OCI-LY1 (cell line): ENCODE results near the gene CHAT.

Experiments used
- H2AFZ ChIP-seq: fragments of 200-600 bp; sonication (generic), shearing (Covaris generic); 2 replicates; pipeline ENCODE4 v1.6.0; 2014; ENCODE audit warnings: antibody characterized with exemption, mild to moderate bottlenecking, low read length
- H3F3A ChIP-seq: fragments of 200-600 bp; sonication (generic), shearing (Covaris generic); 2 replicates; pipeline ENCODE4 v1.6.0; 2014; ENCODE audit warnings: mild to moderate bottlenecking, antibody characterized with exemption, low read length, moderate library complexity; ENCODE audit not compliant: insufficient read depth
- H3K27ac ChIP-seq: fragments of 200-600 bp; sonication (generic); 2 replicates; pipeline ENCODE4 v1.5.1; 2014; ENCODE audit warnings: low read length, mixed run types, mild to moderate bottlenecking, low read depth; ENCODE audit not compliant: poor library complexity, severe bottlenecking
- H3K27me3 ChIP-seq: fragments of 200-600 bp; sonication (generic); 2 replicates; pipeline ENCODE4 v1.6.0; 2014; ENCODE audit warnings: antibody characterized with exemption, mild to moderate bottlenecking, low read length, moderate library complexity; ENCODE audit not compliant: insufficient read depth
- H3K36me3 ChIP-seq: fragments of 200-600 bp; sonication (generic); 2 replicates; pipeline ENCODE4 v1.6.1; 2014; ENCODE audit warnings: mild to moderate bottlenecking, antibody characterized with exemption, low read length, moderate library complexity, mixed read lengths; ENCODE audit not compliant: insufficient read depth
- H3K4me1 ChIP-seq: fragments of 200-600 bp; sonication (generic); 2 replicates; pipeline ENCODE4 v1.5.1; 2014; ENCODE audit warnings: mild to moderate bottlenecking, low read length, moderate library complexity; ENCODE audit not compliant: insufficient read depth, severe bottlenecking
- H3K4me2 ChIP-seq: fragments of 200-600 bp; sonication (generic), shearing (Covaris generic); 2 replicates; pipeline ENCODE4 v1.6.1; 2014; ENCODE audit warnings: low read length
- H3K4me3 ChIP-seq: fragments of 200-600 bp; sonication (generic); 2 replicates; pipeline ENCODE4 v1.5.1; 2014; ENCODE audit warnings: low read length, low read depth, mild to moderate bottlenecking, mixed read lengths; ENCODE audit not compliant: poor library complexity, severe bottlenecking
- H3K79me2 ChIP-seq: fragments of 200-600 bp; shearing (Covaris generic); 2 replicates; pipeline ENCODE4 v1.6.1; 2016; ENCODE audit warnings: mixed run types, low read length, mixed read lengths; ENCODE audit not compliant: insufficient read depth
- H3K9ac ChIP-seq: fragments of 200-600 bp; sonication (generic), shearing (Covaris generic); 2 replicates; pipeline ENCODE4 v1.6.1; 2014; ENCODE audit warnings: mild to moderate bottlenecking, low read length, mixed read lengths
- H3K9me2 ChIP-seq: fragments of 200-600 bp; sonication (generic), shearing (Covaris generic); 2 replicates; pipeline ENCODE4 v1.6.1; 2014; ENCODE audit warnings: low read depth, mild to moderate bottlenecking, low read length, mixed read lengths
- H3K9me3 ChIP-seq: fragments of 200-600 bp; shearing (Covaris generic); 2 replicates; pipeline ENCODE4 v1.6.1; 2014; ENCODE audit warnings: low read length, mixed read lengths
- H4K20me1 ChIP-seq: fragments of 200-600 bp; sonication (generic), shearing (Covaris generic); 2 replicates; pipeline ENCODE4 v1.6.0; 2016; ENCODE audit warnings: mild to moderate bottlenecking, low read length; ENCODE audit not compliant: insufficient read depth
- CTCF ChIP-seq: fragments of 200-600 bp; sonication (generic), shearing (Covaris generic); IDR thresholded peaks from 2 replicates; pipeline ENCODE4 v1.5.1; 2017; ENCODE audit warnings: mild to moderate bottlenecking, antibody characterized with exemption, low read length, moderate library complexity, mixed read lengths
- EZH2 ChIP-seq: fragments of 200-600 bp; sonication (generic), shearing (Covaris generic); IDR thresholded peaks from 2 replicates; pipeline ENCODE4 v1.8.0; 2017; ENCODE audit warnings: borderline replicate concordance, mixed run types, mild to moderate bottlenecking, antibody characterized with exemption, low read length, moderate library complexity, mixed read lengths

The CHAT gene

GRCh38 chr10:49653273-49653929 is 39.6 kb downstream of the CHAT start:
- H3K79me2 ChIP-seq, result no peaks in the 10 kb centered on the region
- 0 out of 2 replicates have a peak, but pooled peaks cover 4% of the 10 kb centered on the region for H3K27me3 ChIP-seq
- H3K9me2 ChIP-seq, result no peaks in the 10 kb centered on the region
- H3K9ac ChIP-seq, result no peak overlapping the region
- H3F3A ChIP-seq, result no peaks in the 10 kb centered on the region
- H3K4me3 ChIP-seq, result no peak overlapping the region
- H3K9me3 ChIP-seq, result no peaks in the 10 kb centered on the region
- H2AFZ ChIP-seq, result no peak overlapping the region
- H4K20me1 ChIP-seq, result no peaks in the 10 kb centered on the region
- H3K36me3 ChIP-seq, result no peaks in the 10 kb centered on the region
- H3K4me1 ChIP-seq, result peaks cover 5% of the 10 kb centered on the region
- no peak for TF ChIP-seq CTCF
- no peak for TF ChIP-seq EZH2
- H3K4me2 ChIP-seq, result no peak overlapping the region
- no peak overlapping the region for H3K27ac ChIP-seq

GRCh38 chr10:49654036-49654693 is 40.3 kb downstream of the CHAT start:
- H3K4me2 ChIP-seq, result no peak overlapping the region
- 0 out of 2 replicates have a peak, but pooled peaks cover 4% of the 10 kb centered on the region for H3K27me3 ChIP-seq
- no peak for TF ChIP-seq CTCF
- no peak for TF ChIP-seq EZH2
- no peaks in the 10 kb centered on the region for H3F3A ChIP-seq
- peaks cover 5% of the 10 kb centered on the region for H3K9me3 ChIP-seq
- H3K9ac ChIP-seq, result no peak overlapping the region
- no peak overlapping the region for H2AFZ ChIP-seq
- no peaks in the 10 kb centered on the region for H3K9me2 ChIP-seq
- peaks cover 5% of the 10 kb centered on the region for H3K4me1 ChIP-seq
- no peaks in the 10 kb centered on the region for H3K79me2 ChIP-seq
- H3K27ac ChIP-seq, result no peak overlapping the region
- no peak overlapping the region for H3K4me3 ChIP-seq
- no peaks in the 10 kb centered on the region for H4K20me1 ChIP-seq
- H3K36me3 ChIP-seq, result no peaks in the 10 kb centered on the region

- Histone ChIP-seq H3K27me3 (0 out of 2 replicates have a peak, but pooled peaks cover 4% of the 10 kb centered on the region), H3K27ac (no peak overlapping the region), H3K79me2 (no peaks in the 10 kb centered on the region), H3K9me3 (peaks cover 6% of the 10 kb centered on the region), H3K4me2 (no peak overlapping the region), H3K36me3 (no peaks in the 10 kb centered on the region), H3K9me2 (no peaks in the 10 kb centered on the region), H2AFZ (no peak overlapping the region), H3K9ac (no peak overlapping the region), H3F3A (no peaks in the 10 kb centered on the region), H4K20me1 (no peaks in the 10 kb centered on the region), H3K4me3 (no peak overlapping the region), H3K4me1 (no peaks in the 10 kb centered on the region)
- TF ChIP-seq CTCF, result no peak
- no peak for TF ChIP-seq EZH2
Measured at GRCh38 chr10:49655099-49655498, 41.3 kb downstream of the CHAT start.
